Activated CD8-positive, alpha-beta T cell treated with anti-CD3 and anti-CD28 coated beads for 36 hours (primary cell): ENCODE measurements around the gene UBXN10. TPM values are rescaled to one million over a fixed set of nuclear protein-coding genes. Genes with fewer than 3 reads are reported as not detected.

ENCODE experiments used
- ATAC-seq: fragments of 200-7000 bp; cut with Tn5 transposase; one replicate; pipeline ENCODE4 v1.10.0; 2021; ENCODE audit warnings: mild to moderate bottlenecking, moderate library complexity
- CTCF ChIA-PET: fragments of 350-600 bp; sonication (Branson Sonifier 250); formaldehyde crosslinking; loops from one replicate; lab custom pipeline; 2021; ENCODE audit warnings: antibody characterized with exemption; lab: Charles Lee
- POLR2A ChIA-PET: fragments of 350-600 bp; sonication (Branson Sonifier 250); formaldehyde crosslinking; loops from one replicate; lab custom pipeline; 2021; ENCODE audit warnings: antibody characterized with exemption; lab: Charles Lee
- DNase-seq: peaks from one replicate; pipeline ENCODE4 v3.0.0-alpha.2; 2020
- H3K27ac Mint-ChIP-seq: one replicate; pipeline ENCODE4 v1.8.0; 2021; ENCODE audit warnings: mild to moderate bottlenecking, mixed read lengths
- H3K27me3 Mint-ChIP-seq: one replicate; pipeline ENCODE4 v1.8.0; 2021; ENCODE audit warnings: mixed read lengths
- H3K36me3 Mint-ChIP-seq: one replicate; pipeline ENCODE4 v1.8.0; 2021; ENCODE audit warnings: low read depth, mixed read lengths
- H3K4me1 Mint-ChIP-seq: one replicate; pipeline ENCODE4 v1.8.0; 2021; ENCODE audit warnings: low read depth, mixed read lengths
- H3K4me3 Mint-ChIP-seq: one replicate; pipeline ENCODE4 v1.8.0; 2021; ENCODE audit warnings: mild to moderate bottlenecking, moderate library complexity, mixed read lengths
- H3K9me3 Mint-ChIP-seq: one replicate; pipeline ENCODE4 v1.8.0; 2021; ENCODE audit warnings: mixed read lengths
- intact Hi-C: fragments of 100-400 bp; cut with micrococcal nuclease; formaldehyde crosslinking; loops from one replicate; pipeline ENCODE4 v1.10.0; 2022
- total RNA-seq, 2 experiments: library from RNA; stranded (reverse); gene quantifications; one replicate each; pipeline ENCODE4 v1.2.3, GENCODE V29; 2021
- TF ChIP-seq, protein P1 (sequence below): fragments of 200-600 bp; IDR thresholded peaks from one replicate; pipeline ENCODE4 v1.8.0; 2022; ENCODE audit warnings: antibody characterized with exemption, mild to moderate bottlenecking

The UBXN10 gene
- total RNA-seq, 2 experiments from 2014 or later = 0.34 to 0.45 TPM

DNA sequence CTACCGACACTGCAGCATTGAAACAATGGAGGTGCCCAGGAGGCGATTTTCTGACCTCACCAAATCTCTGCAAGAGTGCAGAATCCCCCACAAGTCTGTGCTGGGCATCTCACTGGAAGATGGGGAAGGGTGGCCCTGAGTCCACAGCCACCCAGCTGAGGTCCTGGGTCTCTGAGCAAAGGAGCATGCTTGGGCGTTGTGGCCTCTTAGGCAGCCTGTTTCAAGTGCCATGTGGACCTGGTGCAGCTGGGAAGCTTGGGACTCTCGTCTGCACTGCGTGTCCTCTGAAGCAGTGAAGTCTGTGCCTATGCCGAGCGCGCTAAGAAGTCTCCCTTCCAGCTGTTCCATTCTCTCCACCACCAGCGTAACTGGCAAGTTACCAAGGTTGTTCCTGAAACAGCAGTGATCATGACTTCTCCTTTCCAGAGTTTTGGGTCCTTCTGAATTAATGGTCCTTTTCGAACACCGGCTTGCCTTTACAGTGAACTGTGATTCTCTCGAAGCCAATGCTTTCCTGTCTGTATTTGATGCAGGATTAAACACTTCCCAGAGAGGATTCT is 5.5 kb downstream of the UBXN10 start:
- ATAC-seq (no peak), DNase-seq (no peak)
- no peak overlapping the region for H3K27ac Mint-ChIP-seq
- H3K36me3 Mint-ChIP-seq = no peaks in the 10 kb centered on the region
- POLR2A ChIA-PET = interaction anchor here (1.1 kb wide), 1 partner anchor 60 kb away, joined by 3 read pairs; no protein-coding TSS in a partner anchor
- CTCF ChIA-PET = interaction anchor here (1.5 to 5.4 kb wide), 2 partner anchors 21 to 39 kb away, joined by 6 to 46 read pairs; no protein-coding TSS in a partner anchor
- intact Hi-C loops = no loop called here
- TF ChIP-seq, protein P1, sequence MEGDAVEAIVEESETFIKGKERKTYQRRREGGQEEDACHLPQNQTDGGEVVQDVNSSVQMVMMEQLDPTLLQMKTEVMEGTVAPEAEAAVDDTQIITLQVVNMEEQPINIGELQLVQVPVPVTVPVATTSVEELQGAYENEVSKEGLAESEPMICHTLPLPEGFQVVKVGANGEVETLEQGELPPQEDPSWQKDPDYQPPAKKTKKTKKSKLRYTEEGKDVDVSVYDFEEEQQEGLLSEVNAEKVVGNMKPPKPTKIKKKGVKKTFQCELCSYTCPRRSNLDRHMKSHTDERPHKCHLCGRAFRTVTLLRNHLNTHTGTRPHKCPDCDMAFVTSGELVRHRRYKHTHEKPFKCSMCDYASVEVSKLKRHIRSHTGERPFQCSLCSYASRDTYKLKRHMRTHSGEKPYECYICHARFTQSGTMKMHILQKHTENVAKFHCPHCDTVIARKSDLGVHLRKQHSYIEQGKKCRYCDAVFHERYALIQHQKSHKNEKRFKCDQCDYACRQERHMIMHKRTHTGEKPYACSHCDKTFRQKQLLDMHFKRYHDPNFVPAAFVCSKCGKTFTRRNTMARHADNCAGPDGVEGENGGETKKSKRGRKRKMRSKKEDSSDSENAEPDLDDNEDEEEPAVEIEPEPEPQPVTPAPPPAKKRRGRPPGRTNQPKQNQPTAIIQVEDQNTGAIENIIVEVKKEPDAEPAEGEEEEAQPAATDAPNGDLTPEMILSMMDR = no peak
- peaks cover 41% of the 10 kb centered on the region for H3K27me3 Mint-ChIP-seq
- no peaks in the 10 kb centered on the region for H3K9me3 Mint-ChIP-seq
- no peak overlapping the region for H3K4me3 Mint-ChIP-seq
- H3K4me1 Mint-ChIP-seq = peaks cover 27% of the 10 kb centered on the region

DNA sequence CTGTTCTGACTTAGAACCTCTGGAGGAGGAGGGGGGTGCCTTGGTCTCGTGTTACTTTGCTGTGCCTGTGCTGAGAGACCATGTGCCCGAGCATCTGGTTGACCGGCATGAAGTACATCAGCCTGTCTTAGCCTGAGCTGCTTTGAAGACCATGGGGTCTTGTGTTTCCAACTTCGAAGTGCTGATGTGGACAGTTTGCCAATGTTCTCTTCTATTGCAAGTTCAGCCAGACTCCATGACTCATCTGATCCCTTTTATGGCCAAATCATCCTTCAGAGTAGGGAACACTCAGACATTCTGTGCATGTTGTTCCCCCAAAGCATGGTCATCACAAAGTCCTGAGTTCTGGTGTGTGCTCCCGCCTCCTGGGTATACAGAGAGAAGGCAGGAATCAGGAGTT is 6.5 kb downstream of the UBXN10 start:
- H3K4me3 Mint-ChIP-seq = no peak overlapping the region
- intact Hi-C loops = no loop called here
- H3K4me1 Mint-ChIP-seq = peaks cover 17% of the 10 kb centered on the region
- H3K36me3 Mint-ChIP-seq = no peaks in the 10 kb centered on the region
- H3K9me3 Mint-ChIP-seq = no peaks in the 10 kb centered on the region
- DNase-seq = no peak
- CTCF ChIA-PET = interaction anchor here (1.5 to 5.4 kb wide), 2 partner anchors 20 to 40 kb away, joined by 6 to 46 read pairs; no protein-coding TSS in a partner anchor
- H3K27ac Mint-ChIP-seq = no peak overlapping the region
- POLR2A ChIA-PET = no interaction called here
- H3K27me3 Mint-ChIP-seq = peaks cover 41% of the 10 kb centered on the region
- TF ChIP-seq, protein P1 = no peak
- ATAC-seq = no peak

DNA sequence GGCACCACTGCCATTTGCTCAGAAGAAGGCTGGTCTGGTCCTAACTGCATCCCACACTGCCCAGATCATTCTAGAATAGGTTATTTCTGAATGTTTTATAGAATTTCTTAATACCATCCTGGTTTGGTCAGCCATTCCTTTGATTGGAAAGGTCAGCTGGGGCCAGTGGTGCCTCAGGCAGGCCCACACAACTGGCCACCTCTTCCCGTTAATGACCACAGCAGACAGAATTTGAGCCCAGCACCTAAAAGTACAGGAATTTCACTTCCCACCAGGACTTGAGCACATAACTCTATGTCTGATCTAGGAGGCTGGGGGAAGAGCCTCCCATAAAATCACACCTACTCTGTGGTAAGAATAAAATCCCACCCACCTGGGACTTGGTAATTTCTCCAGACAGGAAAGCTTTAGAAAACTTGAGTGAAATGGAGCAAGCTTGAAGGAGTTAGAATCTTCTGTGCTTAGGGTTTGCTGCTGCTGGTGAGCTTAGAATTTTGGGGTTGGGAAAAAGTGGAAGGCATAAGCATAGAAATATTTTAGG is 7.0 kb downstream of the UBXN10 start:
- ATAC-seq = no peak
- CTCF ChIA-PET = interaction anchor here (0.7 to 5.4 kb wide), 9 partner anchors 12 to 310 kb away, joined by 3 to 57 read pairs (median 3); partner anchors contain the start of gene OTUD3
- no peak overlapping the region for H3K27ac Mint-ChIP-seq
- H3K4me1 Mint-ChIP-seq = peaks cover 11% of the 10 kb centered on the region
- intact Hi-C loops = no loop called here
- H3K9me3 Mint-ChIP-seq = no peaks in the 10 kb centered on the region
- TF ChIP-seq, protein P1 = no peak
- H3K27me3 Mint-ChIP-seq = peaks cover 42% of the 10 kb centered on the region
- POLR2A ChIA-PET = no interaction called here
- no peaks in the 10 kb centered on the region for H3K36me3 Mint-ChIP-seq
- H3K4me3 Mint-ChIP-seq = no peak overlapping the region
- no peak for DNase-seq

DNA sequence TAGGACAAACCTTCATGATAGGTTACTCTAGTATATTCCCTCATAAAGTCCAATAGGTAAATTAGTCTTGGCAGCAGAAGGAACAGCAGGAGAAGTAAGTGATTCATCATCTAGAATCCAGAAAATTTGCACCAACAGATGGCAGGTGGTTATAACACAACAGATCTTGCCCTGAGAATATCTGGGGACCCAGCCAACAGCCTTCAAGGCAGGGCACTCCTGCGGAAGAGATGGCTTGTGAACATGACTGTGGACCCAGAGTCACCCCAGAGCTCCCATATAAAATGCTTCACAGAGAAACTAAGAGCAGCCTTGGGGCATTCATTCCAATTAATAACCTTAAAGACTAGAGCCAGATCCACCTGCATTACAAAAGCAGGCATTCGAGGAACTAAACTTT is 8.3 kb downstream of the UBXN10 start:
- Mint-ChIP-seq H3K9me3 (no peaks in the 10 kb centered on the region), H3K27me3 (peaks cover 38% of the 10 kb centered on the region), H3K27ac (no peak overlapping the region), H3K36me3 (no peaks in the 10 kb centered on the region), H3K4me1 (peaks cover 4% of the 10 kb centered on the region), H3K4me3 (no peak overlapping the region)
- intact Hi-C loops = no loop called here
- ChIA-PET CTCF (interaction anchor here (1.0 to 5.4 kb wide), 14 partner anchors 11 to 300 kb away, joined by 3 to 57 read pairs (median 17); no protein-coding TSS in a partner anchor), POLR2A (interaction anchor here (0.9 to 1.1 kb wide), 3 partner anchors 12 to 276 kb away, joined by 3 read pairs; no protein-coding TSS in a partner anchor)
- TF ChIP-seq, protein P1 = no peak
- no peak for ATAC-seq
- no peak for DNase-seq
